Progenitor cell of endocrine pancreas (in vitro differentiated cells): ENCODE results near the gene C19orf81. TPM values are rescaled to one million over a fixed set of nuclear protein-coding genes. Genes with fewer than 3 reads are reported as not detected.
"Not testable (repeated sequence)": the region's sequence is repeated elsewhere in the genome, so short reads cannot be mapped to it uniquely, and the experiment has no call there.

Experiments used
- DNase-seq: peaks from one replicate; pipeline ENCODE4 v3.0.0; 2021; ENCODE audit warnings: low spot score; ENCODE audit not compliant: unreplicated experiment
- H3K27ac Mint-ChIP-seq: 2 replicates; pipeline ENCODE4 v1.8.0; 2021; ENCODE audit warnings: mild to moderate bottlenecking, moderate library complexity, mixed read lengths
- H3K27me3 Mint-ChIP-seq: 2 replicates; pipeline ENCODE4 v1.8.0; 2021; ENCODE audit warnings: mixed read lengths
- H3K36me3 Mint-ChIP-seq: 2 replicates; pipeline ENCODE4 v1.8.0; 2022; ENCODE audit warnings: mixed read lengths; ENCODE audit not compliant: insufficient read depth
- H3K4me1 Mint-ChIP-seq: 2 replicates; pipeline ENCODE4 v1.8.0; 2021; ENCODE audit warnings: low read depth, mixed read lengths
- H3K4me3 Mint-ChIP-seq: 2 replicates; pipeline ENCODE4 v1.8.0; 2021; ENCODE audit warnings: low read depth, mild to moderate bottlenecking, moderate library complexity, mixed read lengths
- H3K9me3 Mint-ChIP-seq: 2 replicates; pipeline ENCODE4 v1.8.0; 2021; ENCODE audit warnings: low read depth, mixed read lengths
- CTCF ChIP-seq: fragments of 200-600 bp; sonication (generic); IDR thresholded peaks from one replicate; pipeline ENCODE4 v1.5.0; 2021; ENCODE audit warnings: antibody characterized with exemption, mild to moderate bottlenecking; ENCODE audit not compliant: unreplicated experiment
- long read RNA-seq: library from polyadenylated mRNA; unstranded; transcript quantifications from one replicate; pipeline ENCODE4 v2.0.0, GENCODE V29; 2020
- total RNA-seq: library from RNA; stranded (reverse); gene quantifications from 2 replicates; pipeline ENCODE4 v1.2.1, GENCODE V29; 2021

The C19orf81 gene
- total RNA-seq = 5.6 and 8.6 TPM in 2 replicates
- long read RNA-seq = 0 reads

DNA sequence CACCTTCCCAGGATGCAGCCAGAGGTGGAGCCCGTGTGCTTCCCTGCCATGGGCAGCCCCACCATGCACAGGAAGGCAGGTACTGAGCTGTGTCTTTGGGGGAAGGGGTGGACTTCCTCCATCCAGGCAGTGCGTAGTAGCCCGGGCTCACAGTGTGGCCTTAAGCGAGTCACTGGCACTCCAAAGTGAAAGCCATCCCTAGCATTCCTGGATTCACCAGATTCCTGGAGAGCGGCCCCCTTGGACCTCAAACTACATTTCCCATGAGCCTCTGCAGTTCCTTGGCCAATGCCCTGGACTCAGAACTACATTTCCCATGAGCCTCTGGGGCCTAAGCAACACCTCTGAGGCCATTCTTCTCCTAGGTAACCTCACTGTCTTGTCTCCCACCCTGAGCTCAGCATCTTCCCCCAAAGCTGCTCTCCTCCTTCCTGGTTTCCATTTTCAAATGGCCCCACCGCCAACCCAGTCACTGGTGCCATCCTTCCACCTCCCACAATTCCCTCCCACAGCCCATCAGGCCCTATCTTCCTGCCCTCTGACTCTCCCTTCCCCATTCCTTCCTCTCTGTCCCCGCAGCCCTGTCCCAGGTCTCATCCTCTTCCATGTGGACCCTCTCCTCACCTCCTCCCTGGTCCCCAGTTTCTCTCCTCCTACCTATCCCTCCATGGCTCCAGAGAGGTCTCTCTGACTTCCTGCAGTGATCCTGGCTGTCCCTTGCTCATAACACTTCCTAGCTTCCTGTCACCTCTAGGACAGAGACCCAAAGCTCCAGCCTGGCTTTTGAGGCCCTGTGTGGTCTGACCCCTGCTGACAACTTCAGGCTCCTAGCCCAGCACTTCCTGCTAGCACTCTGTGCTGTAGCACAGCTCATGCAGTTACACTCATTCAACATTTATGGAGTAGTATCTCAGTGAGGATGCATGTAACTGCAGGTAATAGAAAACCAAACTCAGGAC is at the start of gene C19orf81:
Gene C19orf81 (plus strand): TSS at position 13 of the 959 bp plus-strand sequence. CDS start 0 bp downstream, at position 13.
- Mint-ChIP-seq H3K4me1 (no peaks in the 10 kb centered on the region), H3K36me3 (no peaks in the 10 kb centered on the region), H3K4me3 (no peak within 1 kb of the TSS), H3K27ac (no peak within 1 kb of the TSS), H3K9me3 (peaks cover under 1% of the 10 kb centered on the region), H3K27me3 (peaks cover 30% of the 10 kb centered on the region)
- no peak for DNase-seq
- no peak for TF ChIP-seq CTCF

GRCh38 chr19:50601407-50602088 is 47.7 kb upstream of the C19orf81 start:
- TF ChIP-seq CTCF = no peak
- no peak for DNase-seq
- Mint-ChIP-seq H3K27me3 (peaks cover 55% of the 10 kb centered on the region), H3K36me3 (no peaks in the 10 kb centered on the region), H3K4me3 (no peak overlapping the region), H3K9me3 (peaks cover 3% of the 10 kb centered on the region), H3K27ac (no peak overlapping the region), H3K4me1 (no peaks in the 10 kb centered on the region)

- TF ChIP-seq CTCF = no peak
- Mint-ChIP-seq H3K4me1 (no peaks in the 10 kb centered on the region), H3K4me3 (no peak overlapping the region), H3K9me3 (peaks cover 4% of the 10 kb centered on the region), H3K27me3 (peaks cover 58% of the 10 kb centered on the region), H3K27ac (no peak overlapping the region), H3K36me3 (no peaks in the 10 kb centered on the region)
- DNase-seq = no peak
Observed at GRCh38 chr19:50602089-50602422, 47.2 kb upstream of the C19orf81 start.

GRCh38 chr19:50602496-50602895 is 46.7 kb upstream of the C19orf81 start:
- H3K9me3 Mint-ChIP-seq = peaks cover 8% of the 10 kb centered on the region
- DNase-seq = no peak
- no peak overlapping the region for H3K4me3 Mint-ChIP-seq
- peaks cover 2% of the 10 kb centered on the region for H3K36me3 Mint-ChIP-seq
- H3K27me3 Mint-ChIP-seq = peaks cover 61% of the 10 kb centered on the region
- no peaks in the 10 kb centered on the region for H3K4me1 Mint-ChIP-seq
- no peak overlapping the region for H3K27ac Mint-ChIP-seq
- no peak for TF ChIP-seq CTCF

GRCh38 chr19:50602935-50603334 is 46.3 kb upstream of the C19orf81 start:
- no peak overlapping the region for H3K27ac Mint-ChIP-seq
- H3K27me3 Mint-ChIP-seq = peaks cover 62% of the 10 kb centered on the region
- DNase-seq = no peak
- H3K4me1 Mint-ChIP-seq = no peaks in the 10 kb centered on the region
- TF ChIP-seq CTCF = no peak
- peaks cover 9% of the 10 kb centered on the region for H3K9me3 Mint-ChIP-seq
- H3K36me3 Mint-ChIP-seq = peaks cover 2% of the 10 kb centered on the region
- H3K4me3 Mint-ChIP-seq = no peak overlapping the region

DNA sequence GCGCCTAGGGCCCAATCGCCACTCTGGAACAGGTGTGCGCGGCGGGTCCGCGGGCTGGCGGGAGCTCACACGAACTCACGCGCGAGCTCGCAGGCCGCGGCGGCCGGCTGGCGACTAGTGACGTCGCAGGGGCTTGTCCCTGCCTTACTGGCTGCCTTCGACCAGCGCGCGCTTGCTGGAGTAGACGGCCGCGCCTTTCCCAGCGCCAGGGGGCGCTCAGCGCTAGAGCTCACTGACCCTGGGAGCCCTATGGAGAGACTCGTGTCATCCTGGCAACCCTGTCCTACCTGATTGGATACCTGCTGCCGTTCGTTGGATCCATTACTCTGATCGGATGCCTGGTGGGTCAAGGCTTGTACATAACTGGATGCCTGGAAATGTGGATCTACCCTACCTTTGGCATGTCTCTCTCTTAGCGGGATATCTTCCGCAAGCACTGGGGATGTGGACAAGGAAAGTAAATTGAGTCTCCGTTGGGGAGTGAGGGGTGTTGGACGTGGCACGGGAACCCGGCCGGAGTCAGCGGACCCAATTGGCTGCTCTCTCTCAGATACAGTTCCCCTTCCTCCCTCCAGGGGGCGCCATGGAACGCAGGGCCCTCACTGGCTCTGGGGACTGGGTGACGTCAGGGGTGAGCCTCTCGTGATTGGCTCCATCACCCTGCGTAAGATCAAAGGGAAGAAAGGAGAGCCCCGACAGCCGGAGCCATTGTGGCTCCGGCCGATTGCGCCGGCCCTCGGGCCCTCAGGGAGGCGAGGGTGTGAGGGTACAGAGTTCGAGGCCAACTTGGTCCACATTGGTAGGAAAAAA is 44.8 kb upstream of the C19orf81 start:
- H3K27me3 Mint-ChIP-seq = peaks cover 68% of the 10 kb centered on the region
- H3K4me1 Mint-ChIP-seq, H3K27ac Mint-ChIP-seq, H3K4me3 Mint-ChIP-seq, DNase-seq, H3K9me3 Mint-ChIP-seq, H3K36me3 Mint-ChIP-seq: not testable (repeated sequence)
